NCI-H446 treated with DMSO at 0.1 percent for 48 hours (cell line): ENCODE results near the gene NT5DC3.
A peak's percentile ranks its signal among the peaks of the same experiment; 100 is the strongest.
"Not testable (repeated sequence)": the region's sequence is repeated elsewhere in the genome, so short reads cannot be mapped to it uniquely, and the experiment has no call there.

Experiments
- DNase-seq: peaks from one replicate; lab custom pipeline; 2025; lab: John Stamatoyannopoulos, UW

The NT5DC3 gene

DNA sequence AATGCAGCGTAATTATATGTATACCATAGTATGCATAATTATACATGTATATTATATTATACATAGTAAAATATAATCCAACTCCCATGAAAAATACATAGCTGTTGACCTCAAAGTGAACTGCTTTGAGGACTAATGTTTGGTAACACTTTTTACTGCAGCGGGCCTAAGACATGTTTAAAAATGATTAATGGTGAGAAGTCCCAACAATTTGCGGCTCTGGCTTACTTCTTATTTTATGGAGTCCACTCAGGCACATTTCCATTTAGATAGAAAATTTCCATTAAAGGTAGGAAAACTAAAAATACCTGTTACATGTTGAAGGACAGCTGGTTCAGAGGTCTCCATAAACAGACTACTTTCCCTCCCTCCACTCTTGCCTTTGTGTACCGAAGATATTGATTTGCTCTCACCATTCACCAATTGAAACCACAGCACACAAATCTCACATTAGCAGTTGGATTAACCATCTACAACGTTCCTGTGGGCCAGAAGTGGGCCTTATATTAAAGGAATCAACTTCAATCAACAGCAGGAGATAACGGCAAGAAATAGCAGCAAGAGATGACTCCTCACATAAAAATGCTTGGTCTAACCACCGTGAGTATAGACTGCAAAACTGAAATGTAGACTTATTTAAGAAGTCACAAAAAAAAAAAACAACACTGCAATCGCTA lies 14.1 kb upstream of the NT5DC3 start:
- no peak for DNase-seq

DNA sequence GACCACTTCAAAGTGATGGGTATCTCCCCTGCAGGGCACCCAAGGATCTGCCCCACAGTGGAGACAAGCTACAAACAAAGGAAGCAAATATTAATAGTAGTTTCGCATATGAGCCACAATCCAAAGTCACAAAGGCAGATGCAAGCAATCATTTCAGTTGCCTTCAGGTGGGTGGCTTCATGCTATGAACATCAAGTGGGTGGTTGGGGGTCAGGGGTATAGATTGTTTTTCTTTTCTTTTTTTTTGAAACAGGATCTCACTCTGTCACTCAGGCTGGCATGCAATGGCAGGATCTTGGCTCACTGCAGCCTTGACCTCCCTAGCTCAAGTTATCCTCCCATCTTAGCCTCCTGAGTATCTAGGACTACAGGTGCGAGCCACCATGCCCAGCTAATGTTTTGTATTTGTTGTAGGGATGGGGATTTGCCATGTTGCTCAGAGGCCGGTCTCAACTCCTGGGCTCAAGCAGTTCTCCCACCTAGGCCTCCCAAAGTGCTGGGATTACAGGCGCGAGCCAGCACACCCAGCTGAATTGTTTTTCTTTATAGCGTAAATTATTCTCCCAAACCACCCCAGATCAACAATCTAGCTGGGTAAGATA lies 13.4 kb upstream of the NT5DC3 start:
- DNase-seq = no peak

DNA sequence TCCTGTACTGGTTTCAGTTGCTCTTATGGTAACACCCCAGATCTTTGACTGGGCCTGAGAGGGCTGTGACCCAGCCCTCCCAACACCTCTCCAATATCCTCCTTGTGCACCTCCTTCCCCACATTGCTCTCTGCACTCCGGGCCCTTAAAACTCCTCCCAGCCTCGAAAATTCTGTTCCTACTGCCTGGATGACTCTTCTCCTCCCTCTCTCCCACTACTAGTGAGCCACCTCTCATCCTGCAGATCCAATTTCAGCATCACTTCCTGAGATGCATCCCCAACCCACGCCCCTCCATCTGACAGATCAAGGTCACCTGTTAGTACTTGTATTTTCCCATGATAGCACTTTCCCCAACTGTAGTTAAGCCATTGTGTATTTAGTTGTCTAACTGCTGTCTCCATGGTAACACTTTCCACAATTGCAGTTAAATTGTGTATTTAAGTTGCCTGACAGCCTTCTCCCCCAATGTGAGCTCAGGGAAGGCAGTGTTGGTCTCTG lies 11.5 kb upstream of the NT5DC3 start:
- DNase-seq = no peak

DNA sequence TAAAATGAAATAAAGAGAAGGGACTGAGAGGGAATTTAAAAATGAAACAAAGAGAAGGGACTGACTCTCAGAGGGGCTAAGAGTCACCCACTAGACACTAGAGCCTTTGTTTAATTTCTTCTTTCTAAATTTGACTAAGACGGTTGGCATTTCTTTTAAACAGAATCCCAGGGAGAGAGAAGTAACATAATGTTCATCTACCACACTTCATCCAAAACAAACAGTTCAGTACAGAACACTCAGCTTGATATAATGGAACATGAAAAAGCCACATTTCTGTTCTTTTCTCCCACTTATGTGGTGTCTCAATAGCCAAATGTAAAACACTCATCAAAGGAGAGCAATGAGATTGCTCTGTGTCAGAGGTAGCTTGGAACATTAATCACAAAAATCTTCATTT lies 10.1 kb upstream of the NT5DC3 start:
- DNase-seq = no peak

DNA sequence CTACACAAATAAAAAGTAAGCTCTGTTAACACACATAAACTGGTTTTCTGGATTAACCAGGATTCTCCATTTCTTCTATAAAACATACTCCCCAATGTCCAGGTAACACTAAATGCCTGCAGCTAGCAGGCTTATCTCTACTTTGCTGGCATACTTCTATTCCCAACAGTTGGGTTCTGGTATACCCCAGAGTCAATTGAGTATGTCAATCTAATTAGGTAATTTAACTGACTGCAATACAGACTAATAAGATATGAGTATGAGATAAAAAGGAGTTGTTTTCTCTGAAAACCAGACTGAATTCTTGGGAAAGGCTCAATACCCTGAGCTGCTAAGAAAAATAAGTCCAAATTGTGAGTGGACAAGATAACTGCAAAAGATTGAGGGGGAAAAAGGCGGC lies 9.4 kb upstream of the NT5DC3 start:
- no peak for DNase-seq

DNA sequence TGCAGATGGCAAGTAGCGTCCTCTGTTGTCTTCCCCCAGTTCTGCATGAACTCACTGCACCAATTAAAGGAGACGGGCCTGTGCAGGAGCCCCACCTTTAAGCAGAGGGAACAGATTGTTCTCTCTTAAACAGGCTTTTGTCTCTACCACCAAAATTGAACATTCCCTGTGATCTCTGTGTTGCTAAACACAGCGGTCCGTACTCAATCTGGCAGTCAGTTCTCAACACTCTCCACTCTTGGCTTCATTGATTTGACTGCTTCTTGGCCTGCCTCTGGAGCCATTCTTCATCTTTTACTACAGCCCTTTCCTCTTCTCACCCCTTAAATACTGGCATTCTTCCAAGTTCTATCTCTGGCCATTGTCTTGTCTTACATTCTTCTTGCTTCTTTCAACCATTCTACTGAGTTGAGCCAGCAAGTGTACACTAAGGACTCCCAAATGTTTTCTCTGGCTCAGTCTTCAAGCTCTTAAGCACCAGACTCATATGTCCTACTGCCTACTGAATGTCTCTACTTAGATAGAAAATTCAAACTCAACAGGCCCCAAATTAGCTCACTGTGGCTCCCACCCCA lies 8.0 kb upstream of the NT5DC3 start:
- DNase-seq = peak; percentile 25

DNA sequence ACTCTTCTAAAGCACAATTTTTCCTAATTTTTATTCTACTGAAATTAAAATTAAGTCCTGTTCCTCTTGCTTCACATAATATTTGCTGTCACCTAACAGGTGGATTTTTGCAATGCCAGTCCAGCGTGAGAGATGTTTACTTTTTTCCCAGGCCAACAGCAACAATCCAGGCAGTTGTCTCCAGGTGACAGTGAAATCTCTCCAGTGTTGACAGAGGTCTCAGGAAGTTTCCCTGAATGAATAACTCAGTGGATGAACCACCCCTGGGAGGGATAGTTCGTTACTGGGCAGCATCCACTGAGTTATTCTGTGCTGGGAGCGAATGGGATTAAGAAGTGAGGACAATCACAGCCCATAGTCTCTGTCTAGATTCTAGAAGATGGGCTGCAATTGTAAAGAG lies 7.1 kb upstream of the NT5DC3 start:
- DNase-seq = no peak

DNA sequence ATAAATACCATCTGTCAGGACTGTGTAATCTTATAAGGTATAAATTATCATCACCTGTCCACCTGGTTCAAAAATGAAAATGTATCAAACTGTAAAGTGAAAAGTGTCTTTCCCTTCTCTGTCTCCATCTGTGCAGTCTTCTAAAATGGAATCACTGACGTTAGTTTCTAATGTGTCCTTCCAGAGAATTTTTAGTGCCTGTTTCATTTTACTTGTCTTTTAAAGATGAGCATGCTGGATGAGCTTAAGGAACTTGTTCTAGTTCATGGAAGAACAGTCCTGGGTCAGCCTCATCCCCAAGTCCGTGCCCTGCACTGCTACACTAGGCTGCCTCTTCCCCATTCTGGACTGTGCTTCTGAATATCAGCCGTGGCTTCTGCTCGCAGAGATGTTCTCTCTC lies 5.4 kb upstream of the NT5DC3 start:
- no peak for DNase-seq

DNA sequence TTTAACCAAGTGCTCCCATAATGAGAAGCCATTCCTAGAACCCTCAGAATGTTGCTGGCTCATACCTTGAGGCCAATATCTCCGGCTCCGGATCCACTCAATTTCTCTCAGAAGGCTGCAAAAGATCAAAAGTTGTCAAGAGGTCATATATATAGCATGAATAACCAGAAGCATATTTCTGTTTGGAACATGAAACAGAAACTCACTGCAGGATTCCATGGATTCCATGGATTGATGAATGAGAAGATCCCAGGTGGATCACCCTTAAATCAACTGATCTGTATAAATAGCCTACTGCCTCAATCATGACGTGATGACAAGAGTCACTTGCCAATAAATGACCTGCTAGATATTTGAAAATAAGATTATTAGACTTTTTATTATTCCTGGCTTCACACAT lies 3.3 kb upstream of the NT5DC3 start:
- no peak for DNase-seq

DNA sequence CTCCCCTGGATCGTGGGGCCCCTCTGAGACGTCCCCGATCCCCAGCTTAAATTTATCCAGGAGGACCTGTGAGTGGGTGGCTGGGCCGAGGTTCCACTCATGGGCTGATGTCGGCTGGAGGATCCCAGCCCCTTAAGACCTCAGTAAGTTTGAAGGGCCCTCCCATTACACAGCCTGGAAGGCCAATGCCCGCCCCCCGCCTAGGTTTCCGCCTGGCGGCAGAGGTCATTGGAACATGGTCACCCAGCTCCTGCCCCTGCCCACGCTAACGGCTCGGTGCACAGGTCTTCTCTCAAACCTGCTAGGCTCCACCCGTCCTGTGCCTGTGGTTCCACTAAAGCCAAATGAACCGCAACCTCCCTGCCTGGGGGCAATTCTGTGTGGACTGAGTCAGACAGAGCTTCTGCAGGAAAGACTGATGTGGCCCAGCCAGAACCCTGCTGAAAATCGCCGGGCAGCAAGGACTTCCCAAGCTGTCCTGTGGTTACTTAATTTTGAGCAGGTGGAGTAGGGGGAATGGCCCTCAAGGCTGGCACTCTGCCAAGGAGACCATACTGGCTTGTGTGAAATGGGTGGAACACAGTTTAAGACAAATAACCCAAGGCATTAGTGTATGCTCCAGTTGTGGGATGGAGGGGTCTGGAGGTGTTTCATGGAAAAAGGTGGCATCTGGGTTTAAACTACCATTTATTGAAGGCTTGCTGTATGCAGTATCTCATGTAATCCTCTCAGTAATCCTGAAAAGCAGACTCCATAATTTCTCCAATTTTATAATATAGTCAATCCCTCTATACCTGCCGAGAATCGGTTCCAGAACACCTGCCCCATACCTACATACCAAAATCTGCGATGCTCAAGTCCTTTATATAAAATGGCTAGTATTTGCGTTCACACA lies 903 bp upstream of the NT5DC3 start:
- DNase-seq = no peak

DNA sequence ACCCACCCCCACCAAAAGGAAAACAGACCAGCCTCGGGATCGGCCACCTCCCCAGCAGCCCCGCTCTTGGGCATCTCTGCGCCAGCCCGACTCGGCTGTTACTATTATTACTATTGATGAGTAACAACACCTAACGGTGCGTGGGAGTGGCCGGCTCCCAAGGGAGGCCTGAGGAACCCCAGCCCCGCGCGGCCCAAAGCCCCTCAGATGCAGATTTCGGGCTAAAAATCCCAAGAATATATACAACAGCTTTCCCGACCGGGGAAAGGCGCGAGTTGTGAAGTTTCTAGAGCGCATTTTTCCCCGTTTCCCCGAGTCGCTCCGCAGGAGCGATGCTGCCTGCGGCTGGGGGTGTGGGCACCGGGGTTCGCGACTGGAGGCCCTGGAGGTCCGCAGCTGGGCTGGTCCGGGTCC lies 565 bp downstream of the NT5DC3 start:
- no peak for DNase-seq

DNA sequence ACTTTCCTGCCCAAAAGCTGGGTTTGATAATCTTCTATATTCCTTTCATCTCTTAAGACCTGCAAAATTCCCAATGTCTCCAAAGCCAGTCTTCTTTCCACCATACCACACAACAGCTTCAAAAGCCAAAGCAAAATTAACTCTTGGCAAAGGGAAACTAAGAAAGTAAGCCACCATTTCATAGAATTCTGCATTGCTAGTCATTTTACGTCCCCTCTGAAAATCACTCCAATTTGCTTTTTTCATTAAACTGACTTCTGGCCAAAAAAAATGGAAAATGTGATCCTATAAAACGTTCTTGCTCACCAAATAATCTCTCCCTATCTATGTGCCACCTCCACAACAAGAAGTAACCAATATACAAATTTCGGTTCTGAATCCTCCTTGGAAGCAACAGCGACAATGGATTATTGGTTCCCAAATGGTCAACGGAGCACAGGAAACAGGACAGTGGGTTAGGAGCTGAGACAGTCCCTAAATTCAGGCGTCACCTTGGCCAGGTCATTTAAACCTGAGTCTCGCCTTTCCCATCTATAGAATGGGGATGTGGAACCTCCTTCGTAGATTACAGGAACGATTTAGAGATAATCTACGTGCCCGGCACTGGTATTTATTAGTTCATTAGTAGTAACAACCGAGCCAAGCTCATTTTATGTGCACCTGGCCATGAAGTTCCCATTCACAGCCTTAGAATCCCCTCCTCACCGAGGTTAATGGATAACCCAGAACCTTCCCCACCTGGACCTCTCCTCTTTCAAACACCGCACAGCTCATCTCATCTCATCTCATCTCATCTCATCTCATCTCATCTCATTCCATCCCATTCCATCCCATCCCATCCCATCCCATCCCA lies 1.2 kb downstream of the NT5DC3 start:
- DNase-seq = no peak

DNA sequence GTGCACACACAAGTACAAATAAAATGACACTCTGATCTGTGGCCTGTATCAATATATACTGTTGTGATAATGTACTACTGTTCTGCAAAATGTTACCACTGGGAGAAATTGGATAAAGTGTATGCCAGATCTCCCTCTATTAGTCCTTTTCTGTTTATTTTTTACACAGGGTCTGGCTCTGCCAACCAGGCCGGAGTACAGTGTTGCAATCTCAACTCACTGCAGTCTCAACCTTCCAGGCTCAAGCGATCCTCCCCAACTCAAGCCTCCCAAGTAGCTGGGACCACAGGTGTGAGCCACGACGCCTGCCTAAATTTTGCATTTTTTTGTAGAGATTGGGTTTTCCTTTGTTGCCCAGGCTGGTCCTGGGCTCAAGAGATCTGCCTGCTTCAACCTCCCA lies 1.9 kb downstream of the NT5DC3 start:
- no peak for DNase-seq

DNA sequence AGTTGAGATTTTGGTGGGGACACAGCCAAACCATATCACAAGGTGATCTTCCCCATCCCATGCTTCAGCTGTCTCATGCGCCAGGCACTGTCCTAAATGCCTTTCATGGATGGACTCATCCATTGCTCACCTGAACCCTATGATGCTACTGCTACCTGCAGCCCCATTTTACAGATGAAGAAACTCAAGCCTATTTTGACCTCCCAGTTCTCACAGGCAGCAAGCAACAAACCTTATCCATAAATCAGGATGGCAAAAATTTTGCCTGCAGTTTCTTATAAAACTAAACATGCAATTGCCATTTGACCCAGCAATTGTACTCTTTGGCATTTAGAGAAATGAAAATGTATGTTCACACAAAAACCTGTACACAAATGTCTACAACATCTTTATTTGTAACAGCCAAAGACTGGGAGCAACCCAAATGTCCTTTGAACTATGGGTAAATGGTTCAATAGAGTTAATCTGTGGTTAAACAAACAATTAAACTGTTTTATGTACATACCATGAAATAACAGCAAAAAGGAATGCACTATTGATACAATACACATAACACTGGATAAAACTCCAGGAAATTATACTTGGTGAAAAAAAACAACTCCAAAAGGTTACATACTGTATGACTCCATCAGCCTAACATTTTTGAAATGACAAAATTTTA lies 2.6 kb downstream of the NT5DC3 start:
- no peak for DNase-seq

DNA sequence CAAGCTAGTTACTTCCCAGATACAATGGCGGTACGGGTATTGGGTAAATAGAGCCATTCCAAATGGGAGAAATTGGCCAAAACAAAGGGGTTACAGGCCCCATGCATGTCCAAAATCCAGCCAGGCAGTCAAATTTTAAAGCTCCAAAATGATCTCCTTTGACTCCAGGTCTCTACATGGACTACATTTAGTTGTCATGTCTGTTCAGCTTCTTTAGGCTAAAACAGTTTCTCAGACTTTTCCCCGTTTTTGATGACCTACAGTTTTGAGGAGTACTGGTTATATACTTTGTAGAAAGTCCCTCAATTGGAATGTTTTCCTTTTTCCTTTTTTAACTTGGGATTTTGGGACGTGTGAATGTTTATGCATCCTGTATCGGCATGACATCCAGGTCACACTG lies 4.7 kb downstream of the NT5DC3 start:
- DNase-seq = no peak

DNA sequence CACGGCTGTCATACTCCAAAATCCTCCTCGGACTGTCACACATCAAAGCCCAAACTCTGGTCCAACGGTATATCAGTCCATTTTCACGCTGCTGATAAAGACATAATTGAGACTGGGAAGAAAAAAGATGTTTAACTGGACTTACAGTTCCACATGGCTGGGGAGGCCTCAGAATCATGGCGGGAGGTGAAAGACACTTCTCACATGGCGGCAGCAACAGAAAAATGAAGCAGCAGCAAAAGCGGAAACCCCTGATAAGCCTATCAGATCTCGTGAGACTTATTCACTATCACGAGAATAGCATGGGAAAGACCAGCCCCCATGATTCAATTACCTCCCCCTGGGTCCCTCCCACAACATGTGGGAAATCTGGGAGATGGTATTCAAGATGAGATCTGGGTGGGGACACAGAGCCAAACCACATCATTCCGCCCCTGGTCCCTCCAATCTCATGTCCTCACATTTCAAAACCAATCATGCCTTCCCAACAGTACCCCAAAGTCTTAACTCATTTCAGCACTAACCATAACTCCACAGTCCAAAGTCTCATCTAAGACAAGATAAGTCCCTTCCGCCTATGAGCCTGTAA lies 5.2 kb downstream of the NT5DC3 start:
- not testable (repeated sequence) for DNase-seq

DNA sequence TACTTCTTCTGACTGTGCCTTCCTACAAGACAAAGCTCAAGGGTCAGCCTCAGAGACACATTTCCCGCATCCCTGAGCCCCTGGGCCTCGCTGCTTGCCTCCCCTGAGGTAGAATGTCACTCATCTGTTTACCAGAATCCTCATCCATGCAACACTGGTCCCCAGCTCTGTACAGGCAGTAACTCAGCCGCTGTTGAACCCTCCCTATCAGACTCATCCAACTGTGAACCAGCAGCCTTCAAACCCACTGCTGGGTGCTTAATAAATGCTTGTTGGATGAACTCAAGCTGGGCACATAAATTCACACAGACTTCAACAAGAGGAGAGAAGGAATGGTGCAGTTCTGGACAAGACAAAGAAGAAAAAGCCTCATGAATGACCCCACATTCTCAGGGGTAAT lies 6.1 kb downstream of the NT5DC3 start:
- no peak for DNase-seq

DNA sequence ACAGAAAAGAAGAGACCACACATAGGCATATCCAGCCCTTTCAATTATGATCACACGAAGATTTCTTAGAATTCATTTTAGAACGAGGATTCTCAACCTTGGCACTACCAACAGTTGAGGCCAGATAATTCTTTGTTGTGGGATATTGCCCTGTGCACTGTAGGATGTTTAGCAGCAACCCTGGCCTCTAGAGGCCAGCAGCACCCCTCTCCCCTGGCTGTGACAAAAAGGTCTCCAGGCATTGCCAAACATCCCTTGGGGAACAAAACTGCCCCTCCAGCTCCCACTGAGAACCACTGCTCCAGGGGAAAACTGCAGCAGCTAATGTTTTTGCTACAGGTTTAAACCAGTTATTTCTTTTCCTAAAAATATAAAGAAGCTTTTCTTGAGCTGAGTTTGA lies 7.1 kb downstream of the NT5DC3 start:
- no peak for DNase-seq

DNA sequence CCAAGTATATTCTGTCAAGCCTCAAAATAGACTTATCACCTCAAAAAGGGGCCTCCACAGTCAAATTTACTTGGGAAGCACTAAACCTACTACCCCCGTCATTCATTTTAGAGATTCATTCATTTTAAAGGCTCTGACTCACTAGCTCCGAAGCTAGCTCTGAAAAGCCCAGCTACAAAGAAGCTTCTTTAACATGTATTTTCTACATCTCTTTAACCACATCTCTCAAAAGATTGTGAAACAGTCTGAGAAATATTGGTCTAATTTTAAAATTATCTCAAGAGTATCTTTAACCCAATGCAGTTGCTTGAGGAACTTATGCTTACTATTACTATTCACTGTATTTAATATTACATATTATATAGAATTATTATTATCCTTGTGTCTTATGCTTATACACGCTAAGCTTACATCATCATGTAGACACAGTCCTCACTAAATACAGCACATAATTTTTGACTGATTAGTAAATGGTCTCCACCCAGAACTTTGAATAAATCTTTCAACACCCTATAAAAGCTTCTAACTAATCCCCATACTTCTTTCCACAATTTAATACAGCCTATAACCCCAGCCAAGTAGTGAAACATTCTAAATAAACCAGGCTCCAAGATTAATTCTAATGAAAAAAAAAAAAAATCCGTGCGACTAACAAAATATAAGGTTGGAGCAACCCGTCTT lies 7.8 kb downstream of the NT5DC3 start:
- no peak for DNase-seq
